ENCODE results near the gene MIAT. TPM values are rescaled to one million over a fixed set of nuclear protein-coding genes. Genes with fewer than 3 reads are reported as not detected.

The MIAT gene
- total RNA-seq, 3 donors from 2014 or later = 0.80 to 2.3 (median 1.9) TPM

DNA sequence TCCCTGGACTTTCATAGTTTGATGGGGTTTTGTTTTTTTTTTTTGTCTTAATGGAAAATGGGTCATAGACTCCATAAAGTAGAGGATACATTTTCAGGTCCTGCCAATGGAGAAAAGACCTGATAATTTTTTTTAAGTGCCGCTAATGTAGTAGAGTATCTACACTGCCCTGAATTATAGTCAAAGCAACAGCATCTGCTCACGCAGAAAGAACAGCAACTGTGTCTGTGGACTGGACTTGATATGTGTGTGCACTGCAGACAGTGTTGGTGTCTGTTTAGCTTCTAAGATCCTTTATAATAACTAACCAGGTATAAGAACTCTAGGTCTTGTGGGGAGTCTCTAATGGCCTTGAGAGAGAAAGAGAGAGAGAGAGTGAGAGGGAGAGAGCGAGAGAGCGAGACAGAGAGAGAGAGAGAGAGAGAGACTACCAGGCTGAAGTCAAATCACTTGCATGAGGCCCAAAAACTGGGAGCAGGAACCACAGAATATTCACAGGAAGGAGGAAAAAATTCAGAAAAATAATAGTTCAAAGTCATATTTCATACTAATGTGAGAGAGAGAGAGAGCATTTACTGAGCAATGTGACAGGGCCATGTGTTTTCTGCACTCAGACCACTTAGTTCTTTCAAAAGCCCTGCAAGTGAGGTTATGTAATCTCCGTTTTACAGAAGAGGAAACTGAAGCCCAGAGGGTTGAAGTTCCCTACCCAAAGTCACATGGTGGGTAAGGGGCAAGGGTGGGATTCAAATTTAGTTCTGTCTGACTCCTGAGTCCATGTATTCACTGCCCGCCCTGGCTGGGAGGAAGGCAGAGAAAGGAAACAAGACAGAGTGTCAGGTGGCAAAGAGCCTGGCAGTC, 8.6 kb upstream of the MIAT start:
- H3K4me3 ChIP-seq = no peak overlapping the region
- H3K27ac ChIP-seq = no peak overlapping the region
- H3K36me3 ChIP-seq = no peaks in the 10 kb centered on the region
- H3K4me1 ChIP-seq = no peaks in the 10 kb centered on the region
- H3K9me3 ChIP-seq = no peaks in the 10 kb centered on the region
- no peak for DNase-seq (ENCODE audit: low spot score in 2 of 2)
- no peak for TF ChIP-seq POLR2AphosphoS5 (IDR thresholded peaks at IDR 0.05)
- TF ChIP-seq, protein P1, sequence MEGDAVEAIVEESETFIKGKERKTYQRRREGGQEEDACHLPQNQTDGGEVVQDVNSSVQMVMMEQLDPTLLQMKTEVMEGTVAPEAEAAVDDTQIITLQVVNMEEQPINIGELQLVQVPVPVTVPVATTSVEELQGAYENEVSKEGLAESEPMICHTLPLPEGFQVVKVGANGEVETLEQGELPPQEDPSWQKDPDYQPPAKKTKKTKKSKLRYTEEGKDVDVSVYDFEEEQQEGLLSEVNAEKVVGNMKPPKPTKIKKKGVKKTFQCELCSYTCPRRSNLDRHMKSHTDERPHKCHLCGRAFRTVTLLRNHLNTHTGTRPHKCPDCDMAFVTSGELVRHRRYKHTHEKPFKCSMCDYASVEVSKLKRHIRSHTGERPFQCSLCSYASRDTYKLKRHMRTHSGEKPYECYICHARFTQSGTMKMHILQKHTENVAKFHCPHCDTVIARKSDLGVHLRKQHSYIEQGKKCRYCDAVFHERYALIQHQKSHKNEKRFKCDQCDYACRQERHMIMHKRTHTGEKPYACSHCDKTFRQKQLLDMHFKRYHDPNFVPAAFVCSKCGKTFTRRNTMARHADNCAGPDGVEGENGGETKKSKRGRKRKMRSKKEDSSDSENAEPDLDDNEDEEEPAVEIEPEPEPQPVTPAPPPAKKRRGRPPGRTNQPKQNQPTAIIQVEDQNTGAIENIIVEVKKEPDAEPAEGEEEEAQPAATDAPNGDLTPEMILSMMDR (IDR thresholded peaks at IDR 0.05) = no peak
- TF ChIP-seq POLR2A (IDR thresholded peaks at IDR 0.05) = no peak
- peaks cover 0 to 35% of the 10 kb centered on the region in 2 donors for H3K27me3 ChIP-seq
- intact Hi-C loops (cut with DNase I; ENCODE audit: low total_unique reads) = no loop called here

DNA sequence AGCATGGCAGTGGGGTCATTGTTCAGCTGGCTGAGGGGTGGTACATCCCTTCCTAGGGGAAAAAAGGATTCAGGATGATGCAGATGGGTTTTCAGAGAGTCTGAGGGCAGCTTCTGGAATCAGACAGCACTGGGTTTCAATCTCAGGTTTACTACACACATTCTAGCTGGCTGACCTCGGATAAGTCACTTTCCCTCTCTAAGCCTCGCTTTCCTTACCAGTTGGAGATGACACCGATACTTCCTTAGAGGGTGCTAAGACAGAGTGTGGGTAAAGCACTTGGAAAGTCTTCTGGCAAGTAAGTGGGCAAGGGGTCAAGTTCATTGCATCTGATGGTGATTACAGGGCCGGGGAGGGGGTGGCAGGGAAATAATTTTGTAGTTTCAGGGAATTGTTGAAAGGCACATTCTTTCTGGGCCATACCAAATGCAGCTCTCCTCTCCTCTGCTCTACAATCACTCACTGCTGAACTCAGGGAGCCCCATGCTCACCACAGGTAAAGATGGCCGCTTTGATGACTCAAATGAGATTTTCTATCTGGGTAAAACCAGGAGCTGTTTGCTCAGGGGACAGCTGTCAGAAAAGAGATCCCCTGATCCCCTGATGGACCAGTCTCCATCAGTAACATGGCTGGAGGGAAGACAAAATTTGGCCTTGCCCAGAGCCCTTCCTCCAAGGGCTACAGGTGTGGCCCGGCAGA, 6.5 kb upstream of the MIAT start:
- no peak overlapping the region for H3K4me3 ChIP-seq
- H3K9me3 ChIP-seq = no peaks in the 10 kb centered on the region
- H3K27me3 ChIP-seq = peaks cover 0 to 35% of the 10 kb centered on the region in 2 donors
- no peak for DNase-seq (ENCODE audit: low spot score in 2 of 2)
- no peaks in the 10 kb centered on the region for H3K4me1 ChIP-seq
- TF ChIP-seq, protein P1 (IDR thresholded peaks at IDR 0.05) = no peak
- TF ChIP-seq POLR2AphosphoS5 (IDR thresholded peaks at IDR 0.05) = no peak
- no peak for TF ChIP-seq POLR2A (IDR thresholded peaks at IDR 0.05)
- intact Hi-C loops (cut with DNase I; ENCODE audit: low total_unique reads) = no loop called here
- no peak overlapping the region for H3K27ac ChIP-seq
- no peaks in the 10 kb centered on the region for H3K36me3 ChIP-seq

DNA sequence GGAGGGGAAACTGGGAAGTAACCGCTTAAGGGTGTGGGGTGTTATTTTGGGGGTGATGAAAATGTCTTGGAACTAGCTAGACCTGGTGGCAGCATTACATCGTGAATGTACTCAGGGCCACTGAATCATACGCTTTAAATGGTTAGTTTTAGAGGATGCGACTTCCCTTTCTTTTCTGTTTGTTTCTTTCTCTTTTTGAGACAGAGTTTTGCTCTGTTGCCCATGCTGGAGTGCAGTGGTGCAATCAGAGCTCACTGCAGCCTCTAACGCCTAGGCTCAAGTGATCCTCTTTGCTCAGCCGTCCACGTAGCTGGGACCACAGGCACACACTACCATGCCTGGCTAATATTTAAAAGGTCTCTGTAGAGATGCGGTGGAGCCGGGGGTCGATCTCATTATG, 5.6 kb upstream of the MIAT start:
- intact Hi-C loops (cut with DNase I; ENCODE audit: low total_unique reads) = loop anchor here (1.0 kb wide), 1 partner anchor 146 kb away; no protein-coding TSS in a partner anchor
- DNase-seq (ENCODE audit: low spot score in 2 of 2) = no peak
- Histone ChIP-seq H3K4me1 (no peaks in the 10 kb centered on the region), H3K36me3 (no peaks in the 10 kb centered on the region), H3K9me3 (no peaks in the 10 kb centered on the region), H3K27ac (no peak overlapping the region), H3K27me3 (peaks cover 0 to 39% of the 10 kb centered on the region in 2 donors), H3K4me3 (no peak overlapping the region)
- TF ChIP-seq, protein P1 (IDR thresholded peaks at IDR 0.05) = no peak
- TF ChIP-seq POLR2AphosphoS5 (IDR thresholded peaks at IDR 0.05) (no peak), POLR2A (IDR thresholded peaks at IDR 0.05) (no peak)

DNA sequence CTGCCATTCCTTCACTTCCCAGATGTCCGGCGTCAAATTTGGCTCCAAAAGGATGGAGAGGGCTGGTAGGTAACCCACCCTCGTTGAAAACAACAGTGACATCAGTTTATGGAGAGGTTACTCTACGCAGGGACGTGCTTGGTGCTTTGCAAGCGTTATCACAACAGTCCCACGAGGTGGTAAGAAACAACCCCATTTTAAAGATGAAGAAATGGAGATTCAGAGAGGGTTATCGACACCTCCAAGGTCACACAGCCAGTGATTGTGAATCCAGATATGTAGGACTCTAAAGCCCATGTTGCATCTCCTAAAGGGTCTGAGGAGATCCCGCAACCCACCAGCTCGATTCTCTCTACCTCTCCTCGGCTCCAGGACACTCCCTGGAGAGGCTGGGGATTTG, 773 bp downstream of the MIAT start:
- H3K4me3 ChIP-seq = peak overlapping the region in 2 of 3 donors; percentile 30 to 57
- intact Hi-C loops (cut with DNase I; ENCODE audit: low total_unique reads) = no loop called here
- no peaks in the 10 kb centered on the region for H3K36me3 ChIP-seq
- no peak overlapping the region for H3K27ac ChIP-seq
- no peak for DNase-seq (ENCODE audit: low spot score in 2 of 2)
- no peaks in the 10 kb centered on the region for H3K9me3 ChIP-seq
- peaks cover 0 to 3% of the 10 kb centered on the region in 2 donors for H3K4me1 ChIP-seq
- H3K27me3 ChIP-seq = peaks cover 2 to 35% of the 10 kb centered on the region in 2 donors
- no peak for TF ChIP-seq POLR2AphosphoS5 (IDR thresholded peaks at IDR 0.05)
- no peak for TF ChIP-seq POLR2A (IDR thresholded peaks at IDR 0.05)
- TF ChIP-seq, protein P1 (IDR thresholded peaks at IDR 0.05) = no peak
